Panc1 (cell line): ENCODE results near the gene PRR14L.
"Not testable (repeated sequence)": the region's sequence is repeated elsewhere in the genome, so short reads cannot be mapped to it uniquely, and the experiment has no call there.

ENCODE experiments used
- POLR2AphosphoS5 ChIP-seq: IDR thresholded peaks from 2 replicates; pipeline ENCODE4 v1.6.1; 2012; ENCODE audit warnings: mild to moderate bottlenecking, low read depth, low read length, moderate library complexity
- TF ChIP-seq, protein P1 (sequence below): fragments of 450-650 bp; IDR thresholded peaks from 2 replicates; pipeline ENCODE4 v1.5.1; 2017; ENCODE audit warnings: mild to moderate bottlenecking
- TF ChIP-seq, protein P2 (sequence below), 2 experiments: IDR thresholded peaks; 2 replicates each; pipeline ENCODE4 v1.6.1; 2011 to 2012; ENCODE audit warnings: low read depth in 2 of 2, control low read depth in 1 of 2, low read length in 1 of 2, mild to moderate bottlenecking in 1 of 2, moderate library complexity in 1 of 2; ENCODE audit not compliant: insufficient read depth in 1 of 2

DNA sequence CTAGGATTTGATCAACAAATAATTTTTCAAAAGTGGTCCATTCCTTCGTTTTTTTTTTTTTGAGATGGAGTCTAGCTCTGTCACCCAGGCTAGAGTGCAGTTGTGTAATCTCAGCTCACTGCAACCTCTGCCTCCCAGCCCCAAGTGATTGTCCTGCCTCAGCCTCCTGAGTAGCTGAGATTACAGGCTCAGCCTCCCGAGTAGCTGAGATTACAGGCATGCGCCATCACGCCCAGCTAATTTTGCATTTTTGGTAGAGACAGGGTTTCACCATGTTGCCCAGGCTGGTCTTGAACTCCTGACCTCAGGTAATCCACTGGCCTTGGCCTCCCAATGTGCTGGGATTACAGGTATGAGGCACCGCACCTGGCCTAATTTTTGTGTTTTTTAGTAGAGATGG, 8.9 kb upstream of the PRR14L start:
- TF ChIP-seq, protein P1, sequence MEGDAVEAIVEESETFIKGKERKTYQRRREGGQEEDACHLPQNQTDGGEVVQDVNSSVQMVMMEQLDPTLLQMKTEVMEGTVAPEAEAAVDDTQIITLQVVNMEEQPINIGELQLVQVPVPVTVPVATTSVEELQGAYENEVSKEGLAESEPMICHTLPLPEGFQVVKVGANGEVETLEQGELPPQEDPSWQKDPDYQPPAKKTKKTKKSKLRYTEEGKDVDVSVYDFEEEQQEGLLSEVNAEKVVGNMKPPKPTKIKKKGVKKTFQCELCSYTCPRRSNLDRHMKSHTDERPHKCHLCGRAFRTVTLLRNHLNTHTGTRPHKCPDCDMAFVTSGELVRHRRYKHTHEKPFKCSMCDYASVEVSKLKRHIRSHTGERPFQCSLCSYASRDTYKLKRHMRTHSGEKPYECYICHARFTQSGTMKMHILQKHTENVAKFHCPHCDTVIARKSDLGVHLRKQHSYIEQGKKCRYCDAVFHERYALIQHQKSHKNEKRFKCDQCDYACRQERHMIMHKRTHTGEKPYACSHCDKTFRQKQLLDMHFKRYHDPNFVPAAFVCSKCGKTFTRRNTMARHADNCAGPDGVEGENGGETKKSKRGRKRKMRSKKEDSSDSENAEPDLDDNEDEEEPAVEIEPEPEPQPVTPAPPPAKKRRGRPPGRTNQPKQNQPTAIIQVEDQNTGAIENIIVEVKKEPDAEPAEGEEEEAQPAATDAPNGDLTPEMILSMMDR = not testable (repeated sequence)
- TF ChIP-seq POLR2AphosphoS5 = not testable (repeated sequence)
- TF ChIP-seq, protein P2, sequence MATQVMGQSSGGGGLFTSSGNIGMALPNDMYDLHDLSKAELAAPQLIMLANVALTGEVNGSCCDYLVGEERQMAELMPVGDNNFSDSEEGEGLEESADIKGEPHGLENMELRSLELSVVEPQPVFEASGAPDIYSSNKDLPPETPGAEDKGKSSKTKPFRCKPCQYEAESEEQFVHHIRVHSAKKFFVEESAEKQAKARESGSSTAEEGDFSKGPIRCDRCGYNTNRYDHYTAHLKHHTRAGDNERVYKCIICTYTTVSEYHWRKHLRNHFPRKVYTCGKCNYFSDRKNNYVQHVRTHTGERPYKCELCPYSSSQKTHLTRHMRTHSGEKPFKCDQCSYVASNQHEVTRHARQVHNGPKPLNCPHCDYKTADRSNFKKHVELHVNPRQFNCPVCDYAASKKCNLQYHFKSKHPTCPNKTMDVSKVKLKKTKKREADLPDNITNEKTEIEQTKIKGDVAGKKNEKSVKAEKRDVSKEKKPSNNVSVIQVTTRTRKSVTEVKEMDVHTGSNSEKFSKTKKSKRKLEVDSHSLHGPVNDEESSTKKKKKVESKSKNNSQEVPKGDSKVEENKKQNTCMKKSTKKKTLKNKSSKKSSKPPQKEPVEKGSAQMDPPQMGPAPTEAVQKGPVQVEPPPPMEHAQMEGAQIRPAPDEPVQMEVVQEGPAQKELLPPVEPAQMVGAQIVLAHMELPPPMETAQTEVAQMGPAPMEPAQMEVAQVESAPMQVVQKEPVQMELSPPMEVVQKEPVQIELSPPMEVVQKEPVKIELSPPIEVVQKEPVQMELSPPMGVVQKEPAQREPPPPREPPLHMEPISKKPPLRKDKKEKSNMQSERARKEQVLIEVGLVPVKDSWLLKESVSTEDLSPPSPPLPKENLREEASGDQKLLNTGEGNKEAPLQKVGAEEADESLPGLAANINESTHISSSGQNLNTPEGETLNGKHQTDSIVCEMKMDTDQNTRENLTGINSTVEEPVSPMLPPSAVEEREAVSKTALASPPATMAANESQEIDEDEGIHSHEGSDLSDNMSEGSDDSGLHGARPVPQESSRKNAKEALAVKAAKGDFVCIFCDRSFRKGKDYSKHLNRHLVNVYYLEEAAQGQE (IDR thresholded peaks at IDR 0.05; ENCODE audit: insufficient read depth in 1 of 2, low read depth in 2 of 2, low read length in 1 of 2) = not testable (repeated sequence)
